ENCODE measurements around the gene BMPR2. TPM values are rescaled to one million over a fixed set of nuclear protein-coding genes. Genes with fewer than 3 reads are reported as not detected.

Gene BMPR2
- total and polyA plus RNA-seq, 2 of the 8 experiments (the other 6 are each of a cell fraction or from before 2014, with no cell fraction given): 5.5 to 19.8 TPM

- Histone ChIP-seq H3K27me3 (replicated peaks in 1 of 4; ENCODE audit: control insufficient read depth in 3 of 4, extremely low read depth in 1 of 4, insufficient read depth in 3 of 4, low read length in 3 of 4) (no peaks in the 10 kb centered on the region), H3K23me2 (ENCODE audit: low read depth, low read length) (no peaks in the 10 kb centered on the region), H3K27ac (ENCODE audit: low read depth, low read length) (no peak overlapping the region), H3K56ac (replicated peaks; ENCODE audit: insufficient read length, low read depth, low read length) (no peak overlapping the region), H2BK5ac (ENCODE audit: low read depth, low read length) (no peak overlapping the region), H3K4me2 (ENCODE audit: insufficient read depth in 1 of 2, low read depth in 2 of 2, low read length in 2 of 2) (no peak overlapping the region), H3K9me3 (ENCODE audit: insufficient read depth in 2 of 2, low read depth in 1 of 2, low read length in 1 of 2) (peaks cover 0 to 7% of the 10 kb centered on the region in 2 experiments; a peak in 1 of 4 replicates), H3K36me3 (ENCODE audit: control insufficient read depth in 2 of 4, insufficient read depth in 4 of 4, low read length in 3 of 4) (peaks cover 0 to 2% (median 0%) of the 10 kb centered on the region in 4 experiments; a peak in 1 of 8 replicates), H2BK15ac (ENCODE audit: low read length) (no peak overlapping the region), H3K23ac (ENCODE audit: insufficient read length) (no peak overlapping the region), H4K20me1 (replicated peaks in 1 of 2; ENCODE audit: control insufficient read depth in 1 of 2, insufficient read depth in 2 of 2, low read length in 2 of 2) (no peaks in the 10 kb centered on the region), H2AK5ac (ENCODE audit: low read depth, low read length) (no peak overlapping the region), H3K79me1 (ENCODE audit: low read depth, low read length) (no peaks in the 10 kb centered on the region), H3K4me3 (ENCODE audit: extremely low read depth in 1 of 4, insufficient read depth in 2 of 4, low read depth in 3 of 4, low read length in 4 of 4) (no peak overlapping the region), H4K5ac (ENCODE audit: insufficient read length, low read depth, low read length) (no peak overlapping the region), H3K4me1 (replicated peaks in 1 of 4; ENCODE audit: control insufficient read depth in 3 of 4, insufficient read depth in 4 of 4, low read length in 3 of 4) (no peaks in the 10 kb centered on the region), H3K18ac (ENCODE audit: extremely low read depth, low read length) (no peak overlapping the region), H3K9ac (replicated peaks in 1 of 4; ENCODE audit: extremely low read depth in 1 of 4, low read depth in 3 of 4, low read length in 3 of 4) (no peak overlapping the region), H3K14ac (ENCODE audit: insufficient read length) (no peak overlapping the region), H3K4ac (replicated peaks; ENCODE audit: insufficient read length, low read depth, low read length) (no peak overlapping the region), H3K79me2 (ENCODE audit: control insufficient read depth in 1 of 2, insufficient read depth in 2 of 2, low read length in 2 of 2) (peaks cover 0 to 9% of the 10 kb centered on the region in 2 experiments; a peak in 1 of 4 replicates), H2AFZ (ENCODE audit: low read length) (no peak overlapping the region), H4K8ac (ENCODE audit: extremely low read depth, insufficient read depth, low read length) (no peak overlapping the region), H4K91ac (replicated peaks; ENCODE audit: insufficient read length, low read length) (no peak overlapping the region), H2BK120ac (replicated peaks; ENCODE audit: low read depth, low read length) (no peak overlapping the region), H2BK20ac (ENCODE audit: low read length) (no peak overlapping the region), H2BK12ac (ENCODE audit: low read depth, low read length) (no peak overlapping the region)
- TF ChIP-seq RAD21 (IDR thresholded peaks at IDR 0.05 in 1 of 2, conservative IDR thresholded peaks at IDR 0.05 in 1 of 2; ENCODE audit: low read depth in 2 of 2, low read length in 2 of 2) (no peak), SRF (IDR thresholded peaks at IDR 0.05; ENCODE audit: low read depth, low read length) (no peak), BRCA1 (IDR thresholded peaks at IDR 0.05; ENCODE audit: low read depth, low read length) (no peak)
- TF ChIP-seq, protein P1, sequence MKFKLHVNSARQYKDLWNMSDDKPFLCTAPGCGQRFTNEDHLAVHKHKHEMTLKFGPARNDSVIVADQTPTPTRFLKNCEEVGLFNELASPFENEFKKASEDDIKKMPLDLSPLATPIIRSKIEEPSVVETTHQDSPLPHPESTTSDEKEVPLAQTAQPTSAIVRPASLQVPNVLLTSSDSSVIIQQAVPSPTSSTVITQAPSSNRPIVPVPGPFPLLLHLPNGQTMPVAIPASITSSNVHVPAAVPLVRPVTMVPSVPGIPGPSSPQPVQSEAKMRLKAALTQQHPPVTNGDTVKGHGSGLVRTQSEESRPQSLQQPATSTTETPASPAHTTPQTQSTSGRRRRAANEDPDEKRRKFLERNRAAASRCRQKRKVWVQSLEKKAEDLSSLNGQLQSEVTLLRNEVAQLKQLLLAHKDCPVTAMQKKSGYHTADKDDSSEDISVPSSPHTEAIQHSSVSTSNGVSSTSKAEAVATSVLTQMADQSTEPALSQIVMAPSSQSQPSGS (IDR thresholded peaks at IDR 0.05; ENCODE audit: low read length): no peak
- ChIA-PET POLR2A (ENCODE audit: partially characterized antibody) (interaction anchor here (1.5 kb wide), 1 partner anchor 12 kb away, joined by 4 read pairs; no protein-coding TSS in a partner anchor), CTCF (ENCODE audit: partially characterized antibody) (interaction anchor here (0.8 kb wide), 1 partner anchor 24 kb away, joined by 3 read pairs; no protein-coding TSS in a partner anchor)
- FAIRE-seq (no peak), DNase-seq (ENCODE audit: low read depth in 1 of 2, low spot score in 2 of 2) (no peak)
- WGBS, 2 experiments (ENCODE audit: extremely low coverage in 1 of 2, insufficient coverage in 1 of 2, insufficient read length in 1 of 2, insufficient replicate concordance in 2 of 2, low coverage in 1 of 2, low lambda C conversion rate in 2 of 2, missing lambda C conversion rate in 1 of 2): 95% methylated on average over 3 of the region's 3 CpGs; no CpG with 5 or more reads in 1 of the 2 experiments
Observed at GRCh38 chr2:202436626-202437025, 60.5 kb downstream of the BMPR2 start.
